K562 (cell line): Measurements from ENCODE around the gene ADGRB2.

Source experiments
- CEBPB ChIP-seq: fragments of 450-650 bp; IDR thresholded peaks from 2 replicates; pipeline ENCODE4 v1.6.1; 2016; ENCODE audit warnings: missing genetic modification characterization, missing compliant biosample characterization
- FOXJ3 ChIP-seq: sonication (generic); formaldehyde crosslinking; IDR thresholded peaks from 2 replicates; pipeline ENCODE4 v1.4.0; 2020; ENCODE audit warnings: mild to moderate bottlenecking, missing genetic modification reagents
- FOXM1 ChIP-seq, 2 experiments: fragments of 450-650 bp in 1 of 2; sonication (generic) in 1 of 2; formaldehyde crosslinking in 1 of 2; IDR thresholded peaks; 2 replicates each; pipeline versions ENCODE4 v1.6.1 to v1.9.0; 2017 to 2022; ENCODE audit warnings: low read depth in 2 of 2, mild to moderate bottlenecking in 2 of 2, missing genetic modification reagents in 1 of 2, moderate library complexity in 1 of 2
- HDAC3 ChIP-seq: fragments of 450-650 bp; IDR thresholded peaks from 2 replicates; pipeline ENCODE4 v1.6.1; 2018; ENCODE audit warnings: borderline replicate concordance, mild to moderate bottlenecking, moderate library complexity; ENCODE audit not compliant: partially characterized antibody
- HDAC6 ChIP-seq: IDR thresholded peaks from 2 replicates; pipeline ENCODE4 v1.6.1; 2012; ENCODE audit warnings: low read depth, mild to moderate bottlenecking, control low read depth, inconsistent platforms, low read length, moderate library complexity
- RAD21 ChIP-seq, 2 experiments: fragments of 250-450 bp in 1 of 2; fragments of 450-650 bp in 1 of 2; sonication (Bioruptor Pico) in 1 of 2; formaldehyde crosslinking in 1 of 2; IDR thresholded peaks in 1 of 2; conservative IDR thresholded peaks in 1 of 2; 2 replicates each; pipeline versions ENCODE4 v1.4.0 to v1.8.0; 2020 to 2022; ENCODE audit warnings: mild to moderate bottlenecking in 2 of 2, moderate library complexity in 1 of 2
- RCOR1 ChIP-seq, 2 experiments: IDR thresholded peaks; 2 replicates each; pipeline ENCODE4 v1.6.1; 2012; ENCODE audit warnings: low read depth in 2 of 2, low read length in 2 of 2, borderline replicate concordance in 1 of 2, improper control_type of control experiment in 1 of 2
- SIX5 ChIP-seq, 2 experiments: IDR thresholded peaks; 2 replicates each; pipeline ENCODE4 v1.6.1; 2011; ENCODE audit warnings: low read length in 2 of 2, borderline replicate concordance in 1 of 2, low read depth in 1 of 2, mild to moderate bottlenecking in 1 of 2, moderate library complexity in 1 of 2; ENCODE audit not compliant: insufficient read depth in 1 of 2
- THRA ChIP-seq: fragments of 450-650 bp; IDR thresholded peaks from 2 replicates; pipeline ENCODE4 v1.6.1; 2017; ENCODE audit warnings: mild to moderate bottlenecking, moderate library complexity
- ZC3H8 ChIP-seq: fragments of 450-650 bp; IDR thresholded peaks from 2 replicates; pipeline ENCODE4 v1.6.1; 2017

- TF ChIP-seq RCOR1 (IDR thresholded peaks at IDR 0.05; ENCODE audit: borderline replicate concordance in 1 of 2, low read depth in 2 of 2, low read length in 2 of 2) = no peak
- no peak for TF ChIP-seq FOXM1 (IDR thresholded peaks at IDR 0.05; ENCODE audit: low read depth)
- TF ChIP-seq FOXM1 (CRISPR knock-in tag; IDR thresholded peaks at IDR 0.05; ENCODE audit: low read depth) = no peak
- TF ChIP-seq HDAC6 = no peak
- no peak for TF ChIP-seq HDAC3
- TF ChIP-seq SIX5 (IDR thresholded peaks at IDR 0.05; ENCODE audit: borderline replicate concordance in 1 of 2, insufficient read depth in 1 of 2, low read depth in 1 of 2, low read length in 2 of 2) = no peak
- no peak for TF ChIP-seq CEBPB (tag)
- TF ChIP-seq RAD21 (CRISPR knock-in tag; conservative IDR thresholded peaks at IDR 0.05 in 1 of 2, IDR thresholded peaks at IDR 0.05 in 1 of 2) = no peak
- TF ChIP-seq THRA = no peak
- TF ChIP-seq FOXJ3 (CRISPR knock-in tag) = no peak
- TF ChIP-seq ZC3H8 = no peak
Measured at GRCh38 chr1:31734582-31735107, 29.5 kb downstream of the ADGRB2 start.
